PFSK-1 (cell line): ENCODE results near the gene HLA-DMA.
A peak's percentile ranks its signal among the peaks of the same experiment; 100 is the strongest.

ENCODE experiments used
- FOXP2 ChIP-seq: optimal IDR thresholded peaks from 2 replicates; pipeline ENCODE3; 2011; ENCODE audit warnings: borderline replicate concordance, control low read depth, inconsistent platforms; ENCODE audit not compliant: insufficient read depth; ENCODE audit errors: extremely low read length, extremely low read depth
- POLR2AphosphoS5 ChIP-seq: IDR thresholded peaks from 2 replicates; pipeline ENCODE4 v1.6.1; 2012; ENCODE audit warnings: low read depth, mild to moderate bottlenecking, control low read depth, low read length, moderate library complexity
- SIN3A ChIP-seq: IDR thresholded peaks from 2 replicates; pipeline ENCODE4 v1.6.1; 2012; ENCODE audit warnings: mild to moderate bottlenecking, low read length, moderate library complexity, borderline replicate concordance; ENCODE audit not compliant: insufficient read depth
- TAF1 ChIP-seq: IDR thresholded peaks from 2 replicates; pipeline ENCODE4 v1.6.1; 2012; ENCODE audit warnings: low read length, control low read depth, borderline replicate concordance; ENCODE audit not compliant: insufficient read depth
- TF ChIP-seq, protein P1 (sequence below), 2 experiments: IDR thresholded peaks; 2 replicates each; pipeline versions ENCODE4 v1.6.1 to v1.8.0; 2011 to 2012; ENCODE audit warnings: low read depth in 2 of 2, low read length in 2 of 2, control low read depth in 1 of 2, inconsistent platforms in 1 of 2, mild to moderate bottlenecking in 1 of 2, moderate library complexity in 1 of 2; ENCODE audit not compliant: insufficient read depth in 1 of 2

Gene HLA-DMA

DNA sequence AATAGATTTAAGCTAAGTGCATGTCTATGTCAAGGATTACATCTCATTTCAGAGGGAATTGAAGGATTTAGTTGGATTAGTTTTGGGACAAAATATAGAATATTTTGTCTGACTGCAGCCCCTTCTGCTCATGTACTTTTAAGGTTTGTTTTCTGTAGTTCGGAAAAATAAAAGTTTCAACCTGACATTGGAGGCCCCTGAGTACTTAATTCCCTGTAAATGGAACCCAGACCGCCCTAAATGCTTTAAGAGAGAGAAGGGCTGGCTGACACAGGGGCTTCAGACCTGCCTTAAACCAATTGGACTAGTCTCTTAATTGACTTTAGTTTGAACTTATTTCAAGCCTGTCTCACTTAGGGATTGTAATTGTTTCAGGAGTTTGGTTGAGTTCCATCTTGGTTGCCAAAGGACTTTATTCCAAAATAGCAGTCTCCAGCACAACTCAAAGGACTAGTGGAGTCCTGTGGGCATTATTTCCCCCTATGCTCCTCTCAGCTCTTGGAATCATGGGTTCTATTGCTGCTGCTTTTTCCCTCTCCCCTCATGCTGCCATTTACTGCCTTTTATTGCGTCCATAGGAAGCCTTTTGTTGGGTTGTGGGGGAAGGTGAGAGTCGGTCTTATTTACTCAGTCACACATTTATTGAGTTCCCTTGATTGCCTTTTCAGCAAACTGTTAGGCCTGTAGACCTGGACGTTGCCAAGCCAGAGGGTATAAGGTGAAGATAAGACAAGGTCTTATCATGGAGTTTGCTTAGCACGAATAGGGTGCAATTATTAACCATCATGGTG is 30.0 kb upstream of the HLA-DMA start:
- TF ChIP-seq, protein P1, sequence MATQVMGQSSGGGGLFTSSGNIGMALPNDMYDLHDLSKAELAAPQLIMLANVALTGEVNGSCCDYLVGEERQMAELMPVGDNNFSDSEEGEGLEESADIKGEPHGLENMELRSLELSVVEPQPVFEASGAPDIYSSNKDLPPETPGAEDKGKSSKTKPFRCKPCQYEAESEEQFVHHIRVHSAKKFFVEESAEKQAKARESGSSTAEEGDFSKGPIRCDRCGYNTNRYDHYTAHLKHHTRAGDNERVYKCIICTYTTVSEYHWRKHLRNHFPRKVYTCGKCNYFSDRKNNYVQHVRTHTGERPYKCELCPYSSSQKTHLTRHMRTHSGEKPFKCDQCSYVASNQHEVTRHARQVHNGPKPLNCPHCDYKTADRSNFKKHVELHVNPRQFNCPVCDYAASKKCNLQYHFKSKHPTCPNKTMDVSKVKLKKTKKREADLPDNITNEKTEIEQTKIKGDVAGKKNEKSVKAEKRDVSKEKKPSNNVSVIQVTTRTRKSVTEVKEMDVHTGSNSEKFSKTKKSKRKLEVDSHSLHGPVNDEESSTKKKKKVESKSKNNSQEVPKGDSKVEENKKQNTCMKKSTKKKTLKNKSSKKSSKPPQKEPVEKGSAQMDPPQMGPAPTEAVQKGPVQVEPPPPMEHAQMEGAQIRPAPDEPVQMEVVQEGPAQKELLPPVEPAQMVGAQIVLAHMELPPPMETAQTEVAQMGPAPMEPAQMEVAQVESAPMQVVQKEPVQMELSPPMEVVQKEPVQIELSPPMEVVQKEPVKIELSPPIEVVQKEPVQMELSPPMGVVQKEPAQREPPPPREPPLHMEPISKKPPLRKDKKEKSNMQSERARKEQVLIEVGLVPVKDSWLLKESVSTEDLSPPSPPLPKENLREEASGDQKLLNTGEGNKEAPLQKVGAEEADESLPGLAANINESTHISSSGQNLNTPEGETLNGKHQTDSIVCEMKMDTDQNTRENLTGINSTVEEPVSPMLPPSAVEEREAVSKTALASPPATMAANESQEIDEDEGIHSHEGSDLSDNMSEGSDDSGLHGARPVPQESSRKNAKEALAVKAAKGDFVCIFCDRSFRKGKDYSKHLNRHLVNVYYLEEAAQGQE (IDR thresholded peaks at IDR 0.05; ENCODE audit: insufficient read depth in 1 of 2, low read depth in 2 of 2, low read length in 2 of 2): no peak
- peak; percentile 67 for TF ChIP-seq POLR2AphosphoS5

DNA sequence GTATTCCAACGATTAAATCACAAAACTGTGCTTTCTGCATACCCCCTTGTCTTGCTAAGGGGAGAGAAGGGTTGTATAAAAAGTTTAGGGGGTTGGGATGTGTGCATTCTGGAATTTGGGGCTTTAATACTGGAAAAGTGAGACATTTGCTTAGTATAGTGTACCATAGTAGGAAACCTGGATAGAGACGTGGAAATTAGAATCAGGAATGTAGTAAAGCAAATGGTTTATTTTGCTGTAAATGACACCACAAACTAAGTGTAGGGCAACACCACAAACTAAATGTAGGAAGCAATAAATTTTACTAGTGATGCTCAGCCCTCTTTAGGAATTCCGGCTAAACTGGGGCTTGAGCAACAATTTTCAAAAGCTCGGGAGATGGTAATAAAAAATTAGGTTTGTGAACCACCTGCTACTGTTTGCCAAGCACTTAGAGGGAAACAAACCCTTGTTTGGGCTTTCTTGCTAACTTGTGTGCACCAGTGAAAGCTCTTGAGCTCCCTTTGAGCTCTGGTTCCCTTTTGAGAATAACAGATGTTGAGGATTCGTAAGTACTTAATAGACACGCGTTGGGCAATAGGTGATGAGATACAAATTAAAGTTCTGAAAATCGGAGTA is 29.3 kb upstream of the HLA-DMA start:
- TF ChIP-seq FOXP2: no peak
- TF ChIP-seq POLR2AphosphoS5: peak; percentile 81
- no peak for TF ChIP-seq TAF1

DNA sequence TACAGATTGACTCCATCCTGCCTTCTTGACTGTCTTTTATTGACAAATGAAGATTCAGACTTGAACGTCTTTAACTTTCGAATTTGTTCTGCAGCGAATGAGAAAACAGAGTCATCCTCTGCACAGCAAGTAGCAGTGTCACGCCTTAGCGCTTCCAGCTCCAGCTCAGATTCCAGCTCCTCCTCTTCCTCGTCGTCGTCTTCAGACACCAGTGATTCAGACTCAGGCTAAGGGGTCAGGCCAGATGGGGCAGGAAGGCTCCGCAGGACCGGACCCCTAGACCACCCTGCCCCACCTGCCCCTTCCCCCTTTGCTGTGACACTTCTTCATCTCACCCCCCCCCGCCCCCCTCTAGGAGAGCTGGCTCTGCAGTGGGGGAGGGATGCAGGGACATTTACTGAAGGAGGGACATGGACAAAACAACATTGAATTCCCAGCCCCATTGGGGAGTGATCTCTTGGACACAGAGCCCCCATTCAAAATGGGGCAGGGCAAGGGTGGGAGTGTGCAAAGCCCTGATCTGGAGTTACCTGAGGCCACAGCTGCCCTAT is 27.7 kb upstream of the HLA-DMA start:
- no peak; the same call in 1 of the 2 replicates for TF ChIP-seq POLR2AphosphoS5
- TF ChIP-seq SIN3A: no peak

DNA sequence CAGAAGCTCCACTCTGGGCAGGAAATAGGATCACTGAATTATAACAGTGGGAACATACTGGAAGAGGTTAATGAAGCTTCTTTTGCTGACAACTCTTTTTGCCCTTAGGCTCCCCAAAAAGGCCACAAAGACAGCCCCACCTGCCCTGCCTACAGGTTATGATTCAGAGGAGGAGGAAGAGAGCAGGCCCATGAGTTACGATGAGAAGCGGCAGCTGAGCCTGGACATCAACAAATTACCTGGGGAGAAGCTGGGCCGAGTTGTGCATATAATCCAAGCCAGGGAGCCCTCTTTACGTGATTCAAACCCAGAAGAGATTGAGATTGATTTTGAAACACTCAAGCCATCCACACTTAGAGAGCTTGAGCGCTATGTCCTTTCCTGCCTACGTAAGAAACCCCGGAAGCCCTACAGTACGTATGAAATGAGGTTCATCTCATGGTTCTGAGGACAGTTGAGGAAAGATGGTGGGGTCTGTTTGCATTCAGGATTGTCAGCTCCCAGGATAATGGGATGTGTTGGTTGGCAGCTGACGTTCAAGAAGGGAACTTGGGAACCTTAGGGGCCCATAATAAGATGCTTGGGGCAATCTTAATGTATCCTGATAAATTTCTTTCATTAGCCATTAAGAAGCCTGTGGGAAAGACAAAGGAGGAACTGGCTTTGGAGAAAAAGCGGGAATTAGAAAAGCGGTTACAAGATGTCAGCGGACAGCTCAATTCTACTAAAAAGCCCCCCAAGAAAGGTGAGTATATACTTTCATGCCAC is 27.0 kb upstream of the HLA-DMA start:
- TF ChIP-seq FOXP2 (no peak), TAF1 (no peak), SIN3A (no peak)
- TF ChIP-seq, protein P1 (IDR thresholded peaks at IDR 0.05; ENCODE audit: insufficient read depth in 1 of 2, low read depth in 2 of 2, low read length in 2 of 2): no peak

DNA sequence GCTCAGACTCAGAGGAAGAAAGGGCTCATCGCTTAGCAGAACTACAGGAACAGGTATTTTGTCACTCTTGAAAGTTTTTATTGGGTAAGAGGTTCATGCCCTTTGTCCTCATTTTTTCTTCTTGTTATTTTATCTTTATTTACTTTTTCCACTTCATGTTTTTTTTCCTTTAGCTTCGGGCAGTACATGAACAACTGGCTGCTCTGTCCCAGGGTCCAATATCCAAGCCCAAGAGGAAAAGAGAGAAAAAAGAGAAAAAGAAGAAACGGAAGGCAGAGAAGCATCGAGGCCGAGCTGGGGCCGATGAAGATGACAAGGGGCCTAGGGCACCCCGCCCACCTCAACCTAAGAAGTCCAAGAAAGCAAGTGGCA is 25.0 kb upstream of the HLA-DMA start:
- TF ChIP-seq POLR2AphosphoS5 (no peak), SIN3A (no peak), FOXP2 (no peak), TAF1 (no peak)
- TF ChIP-seq, protein P1 (IDR thresholded peaks at IDR 0.05; ENCODE audit: insufficient read depth in 1 of 2, low read depth in 2 of 2, low read length in 2 of 2): no peak
